K562 (cell line): Measurements from ENCODE around the gene PIK3R5. TPM values are rescaled to one million over a fixed set of nuclear protein-coding genes. Genes with fewer than 3 reads are reported as not detected.

Experiments used
- ATAC-seq: fragments of 200-7000 bp; cut with Tn5 transposase; 3 replicates; pipeline ENCODE4 v1.9.1; 2020; ENCODE audit warnings: moderate library complexity
- BruUV-seq: library from RNA; stranded (reverse); fragments of 400-500 nt; replicated peaks from 2 replicates; lab custom pipeline; 2021; lab: Mats Ljungman, UMichigan
- CTCF ChIA-PET: fragments of 300-600 bp; formaldehyde crosslinking; extraction: SDS; loops from one replicate; lab custom pipeline; 2021; ENCODE audit warnings: low intra/inter-chr PET ratio; lab: Yijun Ruan, JAX
- POLR2A ChIA-PET: fragments of 300-600, 350-650 bp; sonication (Branson Sonifier 250); formaldehyde crosslinking; extraction: SDS; loops from one replicate; lab custom pipeline; 2021; ENCODE audit warnings: antibody characterized with exemption, inconsistent platforms; lab: Yijun Ruan, JAX
- DNase-seq, 4 experiments: peaks; one replicate each; pipeline versions ENCODE4 v3.0.0 to v3.0.0-alpha.2; 2011 to 2018; ENCODE audit warnings: low spot score in 3 of 4, mixed read lengths in 3 of 4; ENCODE audit errors: extremely low read depth in 1 of 4
- FAIRE-seq: peaks from 2 replicates; lab custom pipeline; 2011; peaks lifted over from hg19 to GRCh38; lab: Jason Lieb, UNC
- H2AFZ ChIP-seq: 2 replicates; pipeline ENCODE4 v1.6.0; 2011; ENCODE audit warnings: low read depth, low read length, control low read depth, inconsistent platforms
- H3K27ac ChIP-seq: fragments of 200-600 bp; 3 replicates; pipeline ENCODE4 v1.8.0; 2011; ENCODE audit warnings: low read depth, mild to moderate bottlenecking, control low read depth, inconsistent platforms, low read length, moderate library complexity, mixed read lengths; ENCODE audit errors: extremely low read depth
- H3K27me3 ChIP-seq, 2 experiments: fragments of 300-600 bp in 1 of 2; 2 replicates in 1 of 2; 3 replicates in 1 of 2; pipeline versions ENCODE4 v1.6.0 to v1.8.0; 2011; ENCODE audit warnings: inconsistent platforms in 2 of 2, low read length in 2 of 2, mild to moderate bottlenecking in 1 of 2, mixed read lengths in 1 of 2, moderate library complexity in 1 of 2; ENCODE audit not compliant: control insufficient read depth in 2 of 2, insufficient read depth in 2 of 2
- H3K36me3 ChIP-seq: fragments of 300-600 bp; 3 replicates; pipeline ENCODE4 v1.8.0; 2011; ENCODE audit warnings: mild to moderate bottlenecking, low read length, inconsistent platforms; ENCODE audit not compliant: control insufficient read depth, insufficient read depth
- H3K4me1 ChIP-seq, 2 experiments: fragments of 200-600 bp in 1 of 2; replicated peaks in 1 of 2; 2 replicates in 1 of 2; 3 replicates in 1 of 2; pipeline versions ENCODE4 v1.5.1 to v1.8.0; 2011; ENCODE audit warnings: inconsistent platforms in 2 of 2, low read length in 2 of 2, mild to moderate bottlenecking in 1 of 2, mixed read lengths in 1 of 2, moderate library complexity in 1 of 2; ENCODE audit not compliant: control insufficient read depth in 2 of 2, insufficient read depth in 2 of 2
- H3K4me2 ChIP-seq: 2 replicates; pipeline ENCODE4 v1.6.1; 2011; ENCODE audit warnings: low read length, control low read depth, inconsistent platforms, mixed read lengths; ENCODE audit not compliant: insufficient read depth
- H3K4me3 ChIP-seq: fragments of 200-600 bp; sonication (generic), shearing (Covaris generic); 2 replicates; pipeline ENCODE4 v1.5.1; 2016; ENCODE audit warnings: control low read depth, inconsistent platforms
- H3K79me2 ChIP-seq: fragments of 200-600 bp; 3 replicates; pipeline ENCODE4 v1.8.0; 2011; ENCODE audit warnings: low read length, inconsistent platforms; ENCODE audit not compliant: control insufficient read depth, insufficient read depth
- H3K9ac ChIP-seq, 2 experiments: 2 replicates each; pipeline versions ENCODE4 v1.6.0 to v1.6.1; 2011; ENCODE audit warnings: low read depth in 2 of 2, low read length in 2 of 2, control low read depth in 1 of 2, inconsistent platforms in 1 of 2, mild to moderate bottlenecking in 1 of 2, mixed read lengths in 1 of 2; ENCODE audit not compliant: insufficient read depth in 1 of 2
- H3K9me1 ChIP-seq: one replicate; pipeline ENCODE4 v1.6.0; 2011; ENCODE audit warnings: inconsistent platforms, mild to moderate bottlenecking, low read length, moderate library complexity; ENCODE audit not compliant: control insufficient read depth, insufficient read depth
- H3K9me3 ChIP-seq: replicated peaks from 2 replicates; pipeline ENCODE4 v1.5.1; 2011; ENCODE audit warnings: low read depth, low read length, inconsistent platforms; ENCODE audit not compliant: control insufficient read depth, insufficient read depth
- H4K20me1 ChIP-seq: replicated peaks from 2 replicates; pipeline ENCODE4 v1.6.1; 2011; ENCODE audit warnings: low read length, inconsistent platforms, mixed read lengths; ENCODE audit not compliant: control insufficient read depth, insufficient read depth
- CREB3 ChIP-seq: fragments of 450-650 bp; conservative IDR thresholded peaks from 2 replicates; pipeline ENCODE4 v1.6.1; 2016; ENCODE audit warnings: missing genetic modification characterization, low read depth, mild to moderate bottlenecking, missing compliant biosample characterization, moderate library complexity
- ETV6 ChIP-seq, 3 experiments: fragments of 150-350 bp in 1 of 3; sonication (generic) in 1 of 3; formaldehyde crosslinking in 1 of 3; IDR thresholded peaks; 2 replicates each; pipeline versions ENCODE4 v1.6.1 to v1.8.0; 2014 to 2022; ENCODE audit warnings: borderline replicate concordance in 2 of 3, low read depth in 2 of 3, antibody characterized with exemption in 1 of 3, low read length in 1 of 3, mild to moderate bottlenecking in 1 of 3, missing genetic modification reagents in 1 of 3
- FOXP4 ChIP-seq: sonication (generic); formaldehyde crosslinking; IDR thresholded peaks from 2 replicates; pipeline ENCODE4 v1.8.0; 2022; ENCODE audit warnings: mild to moderate bottlenecking, missing genetic modification reagents, borderline replicate concordance
- KLF10 ChIP-seq: fragments of 250-450 bp; sonication (Bioruptor Pico); IDR thresholded peaks from 2 replicates; pipeline ENCODE4 v1.6.1; 2021; ENCODE audit warnings: matching md5 sums
- KLF16 ChIP-seq: IDR thresholded peaks from 2 replicates; pipeline ENCODE4 v1.6.1; 2016; ENCODE audit warnings: antibody characterized with exemption
- MAFG ChIP-seq: fragments of 450-650 bp; conservative IDR thresholded peaks from 2 replicates; pipeline ENCODE4 v1.6.1; 2016; ENCODE audit warnings: missing genetic modification characterization, missing compliant biosample characterization
- MAX ChIP-seq: sonication (generic); formaldehyde crosslinking; IDR thresholded peaks from 2 replicates; pipeline ENCODE4 v1.9.0; 2022; ENCODE audit warnings: mild to moderate bottlenecking, missing genetic modification reagents
- RCOR1 ChIP-seq, 2 experiments: IDR thresholded peaks; 2 replicates each; pipeline ENCODE4 v1.6.1; 2012; ENCODE audit warnings: low read depth in 2 of 2, low read length in 2 of 2, borderline replicate concordance in 1 of 2, improper control_type of control experiment in 1 of 2
- SMARCA4 ChIP-seq: fragments of 450-650 bp; IDR thresholded peaks from 2 replicates; pipeline ENCODE4 v1.6.1; 2016
- ZFP1 ChIP-seq: fragments of 450-650 bp; formaldehyde crosslinking; IDR thresholded peaks from 2 replicates; pipeline ENCODE4 v1.4.0; 2020; ENCODE audit warnings: mild to moderate bottlenecking, mixed read lengths
- WGBS: fragments of 100-300 bp; shearing (Covaris generic); methylation state at CpG from one replicate; pipeline ENCODE4 v1.1.6; 2016; ENCODE audit warnings: low coverage, mixed read lengths; ENCODE audit not compliant: insufficient coverage; ENCODE audit errors: missing lambda C conversion rate; 5-methylcytosine and 5-hydroxymethylcytosine counted together
- in situ Hi-C: fragments of 300-500 bp; cut with MboI; formaldehyde crosslinking; loops from 4 replicates; pipeline ENCODE4 v1.15.0; 2018; ENCODE audit warnings: inconsistent platforms, mixed read lengths
- intact Hi-C: fragments of 100-400 bp; cut with micrococcal nuclease; formaldehyde crosslinking; loops from 2 replicates; pipeline ENCODE4 v1.14.2; 2022
- polyA plus RNA-seq, 8 experiments: library from polyadenylated mRNA; depleted of rRNA in 4 of 8; stranded (reverse) in 5 of 8; unstranded in 3 of 8; fragments of >200 nt; fragmentation: Nextera tagmentation in 2 of 8; fragmentation: Illumina TruSeq in 1 of 8; extraction: Ambion mirVana in 2 of 8; extraction: Trizol in 1 of 8; gene quantifications; 2 replicates each; pipeline versions ENCODE4 v1.2.1 to v1.2.3, GENCODE V29; 2011 to 2014; ENCODE audit warnings: inconsistent platforms in 1 of 8, missing spikeins in 1 of 8
- total RNA-seq, 7 experiments: library from RNA; depleted of rRNA in 6 of 7; stranded (reverse); fragments of >200 nt in 6 of 7; fragmentation: Illumina TruSeq in 2 of 7; extraction: Trizol in 2 of 7; gene quantifications; 2 replicates each; pipeline versions ENCODE4 v1.2.1 to v1.2.3, GENCODE V29; 2011 to 2021; ENCODE audit warnings: low replicate concordance in 1 of 7

PIK3R5 gene
- total and polyA plus RNA-seq, 9 of the 15 experiments (the other 6 are each of a cell fraction or from before 2014, with no cell fraction given), result 0.01 to 0.38 TPM; not detected in 7

- Histone ChIP-seq H4K20me1 (no peaks in the 10 kb centered on the region), H3K4me2 (no peak overlapping the region), H3K36me3 (no peaks in the 10 kb centered on the region)
- ATAC-seq, result no peak
- POLR2A ChIA-PET, result interaction anchor here (1.2 kb wide), 1 partner anchor 42 kb away, joined by 3 read pairs; no protein-coding TSS in a partner anchor
- intact Hi-C loops, result no loop called here
- 0% methylated on average over 2 of the region's 2 CpGs for WGBS
- TF ChIP-seq KLF10 (CRISPR knock-in tag), result no peak
- TF ChIP-seq FOXP4 (CRISPR knock-in tag), result no peak
- TF ChIP-seq RCOR1 (IDR thresholded peaks at IDR 0.05; ENCODE audit: borderline replicate concordance in 1 of 2, low read depth in 2 of 2, low read length in 2 of 2), result no peak
- no peak for TF ChIP-seq SMARCA4
- TF ChIP-seq MAX, result no peak
- TF ChIP-seq KLF16, result no peak
- no peak for TF ChIP-seq ETV6 (IDR thresholded peaks at IDR 0.05; ENCODE audit: borderline replicate concordance in 1 of 2, low read depth in 2 of 2, low read length in 1 of 2)
- no peak for TF ChIP-seq ETV6 (CRISPR knock-in tag; IDR thresholded peaks at IDR 0.05; ENCODE audit: borderline replicate concordance)
- TF ChIP-seq CREB3 (tag), result no peak
- TF ChIP-seq MAFG (tag), result no peak
- no peak for TF ChIP-seq ZFP1 (CRISPR knock-in tag)
- TF ChIP-seq, all 486 proteins: peak for 0
- DNase-seq, result no peak
- FAIRE-seq, result no peak
- no peaks in the 10 kb centered on the region for H3K4me1 ChIP-seq
- CTCF ChIA-PET, result no interaction called here
- BruUV-seq, result no TSS peak
- no peaks in the 10 kb centered on the region for H3K79me2 ChIP-seq
- H3K4me3 ChIP-seq, result no peak overlapping the region
- no peak overlapping the region for H2AFZ ChIP-seq
- H3K9me1 ChIP-seq, result no peaks in the 10 kb centered on the region
- H3K9ac ChIP-seq, result no peak overlapping the region
- peaks cover 0 to 3% of the 10 kb centered on the region in 2 experiments; a peak in 2 of 5 replicates for H3K27me3 ChIP-seq
- in situ Hi-C loops, result no loop called here
- H3K9me3 ChIP-seq, result no peaks in the 10 kb centered on the region
- no peak overlapping the region for H3K27ac ChIP-seq
Observed at GRCh38 chr17:8843344-8843743, 122.2 kb downstream of the PIK3R5 start.
